ENCODE results near the gene DDX39B.
"Not testable (repeated sequence)": the region's sequence is repeated elsewhere in the genome, so short reads cannot be mapped to it uniquely, and the experiment has no call there.

Gene DDX39B

DNA sequence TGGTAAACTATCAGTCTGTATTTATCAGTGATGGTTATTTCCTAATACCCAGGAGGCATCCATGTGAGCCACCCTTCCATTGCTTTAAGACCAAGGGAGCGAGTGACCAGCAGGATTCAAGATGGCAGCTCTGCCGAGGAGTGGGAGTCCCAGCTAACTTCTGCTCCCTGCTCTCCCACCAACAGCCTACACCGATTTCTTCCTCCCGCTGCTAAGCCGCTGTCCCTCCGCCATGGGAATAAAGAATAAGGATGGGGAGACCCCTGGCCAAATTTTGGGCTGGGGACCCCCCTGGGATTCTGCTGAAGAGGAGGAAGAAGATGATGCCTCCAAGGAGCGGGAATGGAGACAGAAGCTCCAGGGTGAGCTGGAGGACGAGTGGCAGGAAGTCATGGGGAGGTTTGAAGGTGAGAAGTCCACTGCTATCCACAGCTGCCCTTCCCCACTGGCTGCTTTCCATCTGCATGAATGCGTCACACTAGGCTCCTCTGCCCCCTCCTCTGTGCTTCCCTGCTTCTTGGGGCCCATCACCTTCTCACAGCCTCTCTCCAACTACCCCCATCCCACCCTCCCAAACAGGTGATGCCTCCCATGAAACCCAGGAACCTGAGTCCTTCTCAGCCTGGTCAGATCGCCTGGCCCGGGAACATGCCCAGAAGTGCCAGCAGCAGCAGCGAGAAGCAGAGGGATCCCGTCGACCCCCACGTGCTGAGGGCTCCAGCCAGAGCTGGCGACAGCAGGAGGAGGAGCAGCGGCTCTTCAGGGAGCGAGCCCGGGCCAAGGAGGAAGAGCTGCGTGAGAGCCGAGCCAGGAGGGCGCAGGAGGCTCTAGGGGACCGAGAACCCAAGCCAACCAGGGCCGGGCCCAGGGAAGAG, 15.9 kb upstream of the DDX39B start:
- DNase-seq (ENCODE audit: low spot score) = no peak
- TF ChIP-seq, protein P1, sequence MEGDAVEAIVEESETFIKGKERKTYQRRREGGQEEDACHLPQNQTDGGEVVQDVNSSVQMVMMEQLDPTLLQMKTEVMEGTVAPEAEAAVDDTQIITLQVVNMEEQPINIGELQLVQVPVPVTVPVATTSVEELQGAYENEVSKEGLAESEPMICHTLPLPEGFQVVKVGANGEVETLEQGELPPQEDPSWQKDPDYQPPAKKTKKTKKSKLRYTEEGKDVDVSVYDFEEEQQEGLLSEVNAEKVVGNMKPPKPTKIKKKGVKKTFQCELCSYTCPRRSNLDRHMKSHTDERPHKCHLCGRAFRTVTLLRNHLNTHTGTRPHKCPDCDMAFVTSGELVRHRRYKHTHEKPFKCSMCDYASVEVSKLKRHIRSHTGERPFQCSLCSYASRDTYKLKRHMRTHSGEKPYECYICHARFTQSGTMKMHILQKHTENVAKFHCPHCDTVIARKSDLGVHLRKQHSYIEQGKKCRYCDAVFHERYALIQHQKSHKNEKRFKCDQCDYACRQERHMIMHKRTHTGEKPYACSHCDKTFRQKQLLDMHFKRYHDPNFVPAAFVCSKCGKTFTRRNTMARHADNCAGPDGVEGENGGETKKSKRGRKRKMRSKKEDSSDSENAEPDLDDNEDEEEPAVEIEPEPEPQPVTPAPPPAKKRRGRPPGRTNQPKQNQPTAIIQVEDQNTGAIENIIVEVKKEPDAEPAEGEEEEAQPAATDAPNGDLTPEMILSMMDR (IDR thresholded peaks at IDR 0.05; ENCODE audit: borderline replicate concordance, control extremely low read depth, extremely low read depth, insufficient read depth, missing control alignments) = no peak
- in situ Hi-C loops (cut with MboI; ENCODE audit: low sequenced_read_pairs, unreplicated experiment) = no loop called here

- no peak for DNase-seq (ENCODE audit: low spot score)
- TF ChIP-seq, protein P1 (IDR thresholded peaks at IDR 0.05; ENCODE audit: borderline replicate concordance, control extremely low read depth, extremely low read depth, insufficient read depth, missing control alignments) = no peak
- in situ Hi-C loops (cut with MboI; ENCODE audit: low sequenced_read_pairs, unreplicated experiment) = no loop called here
Observed at GRCh38 chr6:31556307-31556706, 14.5 kb upstream of the DDX39B start.

DNA sequence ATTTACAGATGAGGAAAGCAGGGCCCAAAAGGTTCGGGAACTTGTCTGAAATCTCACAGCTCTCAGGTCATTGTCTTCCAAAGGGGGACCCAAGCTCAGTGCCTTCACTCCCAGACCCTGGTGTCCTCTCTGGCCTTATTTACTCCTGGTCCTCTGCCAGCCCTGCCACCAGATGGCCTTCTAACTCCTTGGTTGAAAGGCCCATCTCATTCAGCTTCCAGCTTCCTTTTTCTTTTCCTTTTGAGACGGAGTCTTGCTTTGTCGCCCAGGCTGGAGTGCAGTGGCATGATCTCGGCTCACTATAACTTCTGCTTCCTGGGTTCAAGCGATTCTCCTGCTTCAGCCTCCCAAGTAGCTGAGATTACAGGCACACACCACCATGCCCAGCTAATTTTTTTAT, 9.6 kb upstream of the DDX39B start:
- peak; percentile 69 for DNase-seq (ENCODE audit: low spot score)
- TF ChIP-seq, protein P1 (IDR thresholded peaks at IDR 0.05; ENCODE audit: borderline replicate concordance, control extremely low read depth, extremely low read depth, insufficient read depth, missing control alignments) = peak; percentile 84
- in situ Hi-C loops (cut with MboI; ENCODE audit: low sequenced_read_pairs, unreplicated experiment) = not testable (repeated sequence)

DNA sequence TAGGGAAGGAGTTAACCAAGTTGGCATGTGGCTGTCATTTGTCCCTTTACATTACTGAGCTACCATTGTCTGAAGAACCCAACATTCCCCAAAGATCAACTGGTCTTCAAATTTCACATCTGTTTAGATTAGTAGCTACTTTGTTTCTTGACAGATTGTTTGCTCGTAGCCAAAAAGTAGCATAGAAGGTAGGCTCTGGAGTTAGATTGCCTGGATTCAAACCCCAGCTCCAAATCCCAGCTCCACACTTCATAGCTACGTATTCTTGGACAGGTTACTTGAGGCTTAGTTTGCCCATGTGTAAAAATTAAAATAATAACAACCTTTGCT, 6.7 kb upstream of the DDX39B start:
- TF ChIP-seq, protein P1 (IDR thresholded peaks at IDR 0.05; ENCODE audit: borderline replicate concordance, control extremely low read depth, extremely low read depth, insufficient read depth, missing control alignments) = no peak
- in situ Hi-C loops (cut with MboI; ENCODE audit: low sequenced_read_pairs, unreplicated experiment) = loop anchor here (5.0 kb wide), 1 partner anchor 49 kb away; no protein-coding TSS in a partner anchor
- no peak for DNase-seq (ENCODE audit: low spot score)

GRCh38 chr6:31547727-31548543, 6.1 kb upstream of the DDX39B start:
- in situ Hi-C loops (cut with MboI; ENCODE audit: low sequenced_read_pairs, unreplicated experiment) = loop anchor here (5.0 kb wide), 1 partner anchor 49 kb away; no protein-coding TSS in a partner anchor
- TF ChIP-seq, protein P1 (IDR thresholded peaks at IDR 0.05; ENCODE audit: borderline replicate concordance, control extremely low read depth, extremely low read depth, insufficient read depth, missing control alignments) = no peak
- DNase-seq (ENCODE audit: low spot score) = no peak

DNA sequence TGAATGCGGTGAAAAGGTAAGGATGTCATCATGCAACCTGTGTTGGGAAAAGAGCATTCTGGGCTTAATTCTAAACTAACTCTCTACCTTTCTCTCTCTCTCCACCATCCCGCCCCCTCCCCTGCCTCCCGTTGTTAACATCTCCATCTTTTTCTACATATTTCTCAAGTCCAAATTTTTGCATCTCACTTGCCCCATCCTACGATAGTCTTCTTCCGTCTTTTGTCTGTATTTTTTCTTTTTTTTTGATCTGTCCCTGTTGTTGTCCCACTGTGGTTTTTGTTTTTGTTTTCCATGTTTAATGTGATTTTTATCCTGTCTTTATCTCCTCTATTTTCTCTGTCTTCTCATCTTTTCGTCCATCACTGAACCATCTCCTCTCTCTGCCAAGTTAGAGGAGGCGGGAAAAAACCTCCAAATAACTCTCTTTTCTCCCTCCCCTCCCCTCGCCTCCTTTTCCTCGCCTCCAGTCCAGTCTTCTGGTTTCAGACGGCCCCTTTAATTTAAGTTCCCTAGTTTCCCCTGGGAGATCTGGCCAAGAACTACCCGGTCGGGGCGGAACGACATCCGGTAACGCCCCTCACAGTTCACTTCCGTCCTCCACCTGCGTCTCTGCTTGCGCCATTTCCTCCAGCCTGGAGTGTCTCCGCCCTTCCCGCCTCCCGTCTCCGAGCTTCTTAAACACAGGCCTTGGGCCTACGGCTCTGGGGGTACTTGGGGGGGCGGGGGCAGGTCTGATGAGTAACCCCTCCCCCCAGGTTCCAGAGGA, 5.3 kb upstream of the DDX39B start, which contains the start of gene NFKBIL1:
Gene NFKBIL1 (plus strand): TSS at position 651 of the 769 bp plus-strand sequence. CDS start 87 bp downstream, at position 738.
- TF ChIP-seq, protein P1 (IDR thresholded peaks at IDR 0.05; ENCODE audit: borderline replicate concordance, control extremely low read depth, extremely low read depth, insufficient read depth, missing control alignments) = no peak
- in situ Hi-C loops (cut with MboI; ENCODE audit: low sequenced_read_pairs, unreplicated experiment) = loop anchor here (5.0 kb wide), 1 partner anchor 50 kb away; no protein-coding TSS in a partner anchor
- DNase-seq (ENCODE audit: low spot score) = peak; percentile 90

Measured in GM13976 (cell line).